SU-DHL-6 (cell line): ENCODE data around the gene CXXC5.

Source experiments
- EZH2phosphoT487 ChIP-seq: fragments of 200-600 bp; sonication (generic), shearing (Covaris generic); conservative IDR thresholded peaks from 2 replicates; pipeline ENCODE4 v1.6.1; 2018; ENCODE audit warnings: mild to moderate bottlenecking, antibody characterized with exemption, low read length, moderate library complexity, mixed read lengths
- TF ChIP-seq, protein P1 (sequence below): fragments of 200-600 bp; sonication (generic); IDR thresholded peaks from one replicate; pipeline ENCODE4 v1.5.1; 2017; ENCODE audit warnings: antibody characterized with exemption, mild to moderate bottlenecking, low read length, moderate library complexity; ENCODE audit not compliant: insufficient read depth, poor library complexity, severe bottlenecking

- TF ChIP-seq, protein P1, sequence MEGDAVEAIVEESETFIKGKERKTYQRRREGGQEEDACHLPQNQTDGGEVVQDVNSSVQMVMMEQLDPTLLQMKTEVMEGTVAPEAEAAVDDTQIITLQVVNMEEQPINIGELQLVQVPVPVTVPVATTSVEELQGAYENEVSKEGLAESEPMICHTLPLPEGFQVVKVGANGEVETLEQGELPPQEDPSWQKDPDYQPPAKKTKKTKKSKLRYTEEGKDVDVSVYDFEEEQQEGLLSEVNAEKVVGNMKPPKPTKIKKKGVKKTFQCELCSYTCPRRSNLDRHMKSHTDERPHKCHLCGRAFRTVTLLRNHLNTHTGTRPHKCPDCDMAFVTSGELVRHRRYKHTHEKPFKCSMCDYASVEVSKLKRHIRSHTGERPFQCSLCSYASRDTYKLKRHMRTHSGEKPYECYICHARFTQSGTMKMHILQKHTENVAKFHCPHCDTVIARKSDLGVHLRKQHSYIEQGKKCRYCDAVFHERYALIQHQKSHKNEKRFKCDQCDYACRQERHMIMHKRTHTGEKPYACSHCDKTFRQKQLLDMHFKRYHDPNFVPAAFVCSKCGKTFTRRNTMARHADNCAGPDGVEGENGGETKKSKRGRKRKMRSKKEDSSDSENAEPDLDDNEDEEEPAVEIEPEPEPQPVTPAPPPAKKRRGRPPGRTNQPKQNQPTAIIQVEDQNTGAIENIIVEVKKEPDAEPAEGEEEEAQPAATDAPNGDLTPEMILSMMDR = no peak
- no peak for TF ChIP-seq EZH2phosphoT487
Measured at GRCh38 chr5:139636207-139636792, 11.8 kb upstream of the CXXC5 start.
